Stomach (tissue), 9 donors: ENCODE measurements around the gene PTPN4. TPM values are rescaled to one million over a fixed set of nuclear protein-coding genes. Genes with fewer than 3 reads are reported as not detected.

ENCODE experiments used
- DNase-seq, 2 donors: peaks; one replicate each; pipeline versions ENCODE4 v3.0.0 to v3.0.0-alpha.2; 2013 to 2019
- H3K27ac ChIP-seq, 5 donors: fragments of 200-600 bp in 4 of 5; sonication (generic) in 4 of 5; one replicate each; pipeline ENCODE4 v1.5.1; 2013 to 2019; ENCODE audit warnings: mild to moderate bottlenecking in 1 of 5, moderate library complexity in 1 of 5
- H3K27me3 ChIP-seq, 3 donors: fragments of 200-600 bp; sonication (generic); one replicate each; pipeline ENCODE4 v1.5.1; 2017 to 2019; ENCODE audit warnings: mixed run types in 1 of 3
- H3K36me3 ChIP-seq, 4 donors: fragments of 200-600 bp; sonication (generic); 1 replicate in 3 of 4; 2 replicates in 1 of 4; pipeline ENCODE4 v1.5.1; 2016 to 2019
- H3K4me1 ChIP-seq, 4 donors: fragments of 200-600 bp; sonication (generic); one replicate each; pipeline ENCODE4 v1.5.1; 2016 to 2019
- H3K4me3 ChIP-seq, 4 donors: fragments of 200-600 bp; sonication (generic) in 3 of 4; one replicate each; pipeline ENCODE4 v1.5.1; 2016 to 2019; ENCODE audit warnings: mild to moderate bottlenecking in 1 of 4
- H3K9me3 ChIP-seq, 4 donors: fragments of 200-600 bp; sonication (generic); one replicate each; pipeline ENCODE4 v1.5.1; 2016 to 2019
- CTCF ChIP-seq, 7 experiments: fragments of 450-650 bp in 4 of 7; fragments of 200-600 bp in 3 of 7; sonication (generic) in 3 of 7; IDR thresholded peaks; one replicate each; pipeline ENCODE4 v1.5.1; 2016 to 2019; ENCODE audit warnings: antibody characterized with exemption in 7 of 7, control low read depth in 2 of 7, mild to moderate bottlenecking in 1 of 7
- EP300 ChIP-seq: sonication (generic); formaldehyde crosslinking; IDR thresholded peaks from one replicate; pipeline ENCODE4 v1.6.1; 2017; ENCODE audit warnings: antibody characterized with exemption
- POLR2A ChIP-seq, 4 donors: fragments of 450-650 bp; IDR thresholded peaks; one replicate each; pipeline ENCODE4 v1.6.1; 2016; ENCODE audit warnings: antibody characterized with exemption in 4 of 4, control low read depth in 2 of 4, mild to moderate bottlenecking in 1 of 4, moderate library complexity in 1 of 4
- POLR2AphosphoS5 ChIP-seq, 3 donors: sonication (generic); formaldehyde crosslinking; IDR thresholded peaks; one replicate each; pipeline ENCODE4 v1.6.1; 2016; ENCODE audit warnings: antibody characterized with exemption in 3 of 3
- WGBS, 5 donors: extraction: QIAGEN DNeasy Blood & Tissue Kit in 3 of 5; methylation state at CpG; one replicate each; pipeline versions ENCODE4 v1.1.5 to v1.1.7; 2013 to 2018; 5-methylcytosine and 5-hydroxymethylcytosine counted together
- intact Hi-C: fragments of 100-400 bp; cut with DNase I; formaldehyde crosslinking; loops from one replicate; pipeline ENCODE4 v1.15.1; 2023; ENCODE audit warnings: low total_unique reads
- polyA plus RNA-seq, 3 donors: library from polyadenylated mRNA; stranded (reverse); fragments of 200-250 nt; gene quantifications; one replicate each; pipeline ENCODE4 v1.2.3, GENCODE V29; 2013
- total RNA-seq, 5 donors: library from RNA; depleted of rRNA; stranded (reverse); fragments of >200 nt; gene quantifications; one replicate each; pipeline versions ENCODE4 v1.1.0 to v1.2.3, GENCODE V29; 2014 to 2016
- donor health status: healthy with polysubstance abuse.
- donor health status: Bipolar disorder and iron deficiency.
- donor health status: healthy.

Gene PTPN4
- total and polyA plus RNA-seq, 8 donors, result 2.9 to 450 (median 18.8) TPM

- Histone ChIP-seq H3K4me1 (peaks cover 6 to 48% (median 22%) of the 10 kb centered on the region in 4 donors), H3K27ac (peak overlapping the region; percentile 93 to 97 (median 95)), H3K36me3 (no peaks in the 10 kb centered on the region), H3K27me3 (no peaks in the 10 kb centered on the region), H3K4me3 (peak overlapping the region; percentile 75 to 84 (median 80)), H3K9me3 (no peaks in the 10 kb centered on the region)
- TF ChIP-seq EP300 (no peak), CTCF (IDR thresholded peaks at IDR 0.05) (no peak), POLR2A (IDR thresholded peaks at IDR 0.05) (no peak), POLR2AphosphoS5 (IDR thresholded peaks at IDR 0.05) (no peak)
- DNase-seq, result no peak
- intact Hi-C loops, result loop anchor here (10.0 kb wide), 1 partner anchor 66 kb away; no protein-coding TSS in a partner anchor
- WGBS, 5 donors, result 40 to 48% (median 44%) methylated on average over 13 of the region's 13 CpGs
Measured at GRCh38 chr2:119758881-119759450, 756 bp upstream of the PTPN4 start.

GRCh38 chr2:119760237-119760955, 674 bp downstream of the PTPN4 start:
- intact Hi-C loops, result no loop called here
- 1% methylated on average over 28 to 37 of the region's 37 CpGs for WGBS, 5 donors
- Histone ChIP-seq H3K9me3 (no peaks in the 10 kb centered on the region), H3K4me3 (peak overlapping the region; percentile 75 to 84 (median 80)), H3K27me3 (no peaks in the 10 kb centered on the region), H3K4me1 (peaks cover 6 to 48% (median 23%) of the 10 kb centered on the region in 4 donors), H3K27ac (peak overlapping the region; percentile 93 to 97 (median 95)), H3K36me3 (no peaks in the 10 kb centered on the region)
- TF ChIP-seq POLR2A (IDR thresholded peaks at IDR 0.05) (no peak), EP300 (no peak), CTCF (IDR thresholded peaks at IDR 0.05) (no peak), POLR2AphosphoS5 (IDR thresholded peaks at IDR 0.05) (no peak)
- peak in 1 of 2 donors; percentile 58 for DNase-seq

GRCh38 chr2:119760956-119761275, 1.2 kb downstream of the PTPN4 start:
- Histone ChIP-seq H3K4me3 (peak overlapping the region; percentile 75 to 84 (median 80)), H3K27ac (peak overlapping the region in 2 of 5 donors; percentile 93 to 95), H3K4me1 (peaks cover 6 to 53% (median 23%) of the 10 kb centered on the region in 4 donors)

GRCh38 chr2:119764832-119765231, 5.1 kb downstream of the PTPN4 start:
- WGBS, 5 donors, result 83 to 91% (median 88%) methylated on average over 4 of the region's 4 CpGs
- Histone ChIP-seq H3K9me3 (no peaks in the 10 kb centered on the region), H3K27ac (no peak overlapping the region), H3K36me3 (no peaks in the 10 kb centered on the region), H3K27me3 (no peaks in the 10 kb centered on the region), H3K4me3 (no peak overlapping the region), H3K4me1 (peaks cover 0 to 59% (median 30%) of the 10 kb centered on the region in 4 donors)
- TF ChIP-seq CTCF (IDR thresholded peaks at IDR 0.05) (no peak), POLR2AphosphoS5 (IDR thresholded peaks at IDR 0.05) (no peak), EP300 (no peak), POLR2A (IDR thresholded peaks at IDR 0.05) (no peak)
- DNase-seq, result no peak
- intact Hi-C loops, result no loop called here

More at GRCh38 chr2:119760956-119761275, 1.2 kb downstream of the PTPN4 start:
- intact Hi-C loops, result no loop called here
- Histone ChIP-seq H3K9me3 (no peaks in the 10 kb centered on the region), H3K27me3 (no peaks in the 10 kb centered on the region), H3K36me3 (no peaks in the 10 kb centered on the region)
- 4 to 9% (median 8%) methylated on average over 4 of the region's 4 CpGs for WGBS, 5 donors
- TF ChIP-seq POLR2A (IDR thresholded peaks at IDR 0.05) (no peak), EP300 (no peak), POLR2AphosphoS5 (IDR thresholded peaks at IDR 0.05) (no peak), CTCF (IDR thresholded peaks at IDR 0.05) (no peak)
- peak in 1 of 2 donors; percentile 39 for DNase-seq
